Measurements from ENCODE around the gene DAAM1.

Gene DAAM1

DNA sequence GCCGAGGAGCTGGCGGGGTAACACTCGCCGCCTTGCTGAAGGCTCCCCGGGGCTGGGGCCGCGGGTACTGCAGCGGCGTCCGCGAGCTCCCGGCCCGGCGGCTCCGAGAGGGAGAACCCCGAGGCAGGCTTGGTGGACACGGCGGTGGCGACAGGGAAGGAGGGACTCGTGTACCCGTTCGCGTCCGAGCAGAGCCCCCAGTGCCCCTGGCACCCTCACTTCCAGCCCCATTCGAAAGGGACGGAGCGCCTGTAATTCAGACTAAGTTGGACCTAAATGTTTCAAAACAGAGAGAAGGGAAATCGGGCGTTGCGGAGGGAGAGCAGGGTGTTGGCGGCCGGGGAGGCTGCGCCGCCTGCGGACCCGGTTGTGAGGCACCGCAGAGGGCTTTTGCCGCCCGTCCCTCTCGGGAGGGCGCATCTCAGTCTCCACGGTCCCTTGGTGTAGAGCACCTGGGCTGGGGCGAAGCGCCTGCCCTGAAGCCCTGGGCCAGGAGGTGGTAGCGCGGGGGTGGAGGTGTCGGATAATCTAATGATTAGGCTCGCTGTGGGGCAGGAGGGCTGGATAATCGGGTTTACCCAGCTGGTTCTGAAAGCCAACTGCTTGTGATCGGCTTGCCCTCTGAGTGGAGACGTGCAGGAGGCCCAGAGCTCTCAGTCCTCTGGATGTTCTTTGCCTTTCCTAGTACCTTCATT is 771 bp downstream of the DAAM1 start:
- peak; percentile 38 for DNase-seq

GRCh38 chr14:59189786-59190368 is 1.4 kb downstream of the DAAM1 start:
- DNase-seq = peak; percentile 75

DNA sequence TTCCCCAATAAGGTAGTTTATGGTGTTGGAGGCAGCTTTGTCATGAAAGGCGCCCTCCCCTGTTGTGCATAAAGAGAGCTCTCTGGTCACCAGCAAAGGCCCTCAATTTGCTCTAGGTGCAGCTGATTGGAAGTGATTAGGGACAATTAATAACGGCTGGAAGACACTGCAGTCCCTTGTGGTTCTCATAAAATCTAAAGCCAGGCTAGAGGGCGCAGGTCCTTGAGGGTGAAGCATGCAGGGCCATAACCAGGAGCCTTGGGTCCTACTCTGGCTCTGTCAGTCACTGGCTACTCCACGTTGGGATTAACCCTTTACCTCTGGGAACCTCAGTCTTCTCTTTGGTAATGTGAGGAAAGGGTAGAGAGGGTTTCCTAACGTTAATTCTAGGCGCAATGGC is 1.9 kb downstream of the DAAM1 start:
- DNase-seq = no peak

DNA sequence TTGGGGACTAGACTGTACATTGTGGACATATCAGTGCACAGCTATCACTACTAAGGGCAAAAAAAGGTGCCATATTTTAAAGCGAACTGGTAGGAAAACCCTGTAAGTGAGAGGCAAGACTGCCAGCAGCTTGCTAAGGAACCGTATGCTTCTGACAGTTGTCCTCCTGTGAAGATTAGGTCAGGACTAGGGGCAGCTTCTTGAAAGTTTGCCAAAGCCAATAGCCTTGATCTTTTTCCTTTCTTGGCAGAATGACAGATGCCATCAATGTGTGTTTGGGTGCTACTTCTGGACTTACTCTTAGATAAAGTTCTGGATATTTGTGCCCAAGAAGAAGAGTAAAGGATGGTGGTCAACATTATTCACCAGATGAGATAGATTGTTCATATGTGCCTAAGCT is 7.4 kb downstream of the DAAM1 start:
- DNase-seq = no peak

- no peak for DNase-seq
These were observed 9.3 kb downstream of the DAAM1 start for GRCh38 chr14:59197695-59198262.

DNA sequence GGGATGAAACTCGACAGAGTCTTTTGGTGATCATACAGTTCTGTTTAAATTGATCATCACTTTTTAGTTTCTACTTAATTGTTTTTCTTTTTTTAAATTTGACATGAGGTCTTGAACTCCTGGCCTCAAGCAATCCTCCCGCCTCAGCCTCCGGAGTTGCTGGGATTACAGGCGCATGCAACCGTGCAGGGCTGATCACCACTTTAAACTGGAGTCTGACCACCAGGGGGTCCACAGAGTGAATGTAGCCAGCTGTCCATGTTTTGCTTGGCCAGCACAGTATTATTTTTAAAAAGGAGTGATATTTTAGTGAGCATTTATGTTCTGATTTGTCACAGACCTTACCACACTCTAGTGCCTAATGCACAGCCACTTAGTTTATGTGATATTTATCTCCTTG is 10.7 kb downstream of the DAAM1 start:
- no peak for DNase-seq

DNA sequence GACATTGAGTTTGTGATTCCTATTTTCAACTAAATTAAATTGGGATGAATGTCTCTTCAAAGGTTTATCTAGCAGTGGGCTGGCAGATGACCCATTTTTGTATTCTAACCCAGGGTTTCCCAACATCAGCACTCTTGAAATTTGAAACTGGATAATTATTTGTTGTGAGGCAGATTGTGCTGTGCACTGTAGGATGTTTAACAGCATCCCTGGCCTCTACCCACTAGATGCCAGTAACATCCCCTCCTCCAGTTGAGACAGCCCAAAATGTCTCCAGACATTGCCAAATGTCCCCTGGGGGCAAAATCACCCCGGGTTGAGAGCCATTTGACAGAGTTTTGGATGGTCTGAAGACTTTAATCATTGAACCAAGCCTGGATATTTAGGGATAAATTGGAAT is 11.1 kb downstream of the DAAM1 start:
- DNase-seq = no peak

GRCh38 chr14:59200195-59200594 is 11.7 kb downstream of the DAAM1 start:
- no peak for DNase-seq

GRCh38 chr14:59202031-59202430 is 13.6 kb downstream of the DAAM1 start:
- no peak for DNase-seq

DNA sequence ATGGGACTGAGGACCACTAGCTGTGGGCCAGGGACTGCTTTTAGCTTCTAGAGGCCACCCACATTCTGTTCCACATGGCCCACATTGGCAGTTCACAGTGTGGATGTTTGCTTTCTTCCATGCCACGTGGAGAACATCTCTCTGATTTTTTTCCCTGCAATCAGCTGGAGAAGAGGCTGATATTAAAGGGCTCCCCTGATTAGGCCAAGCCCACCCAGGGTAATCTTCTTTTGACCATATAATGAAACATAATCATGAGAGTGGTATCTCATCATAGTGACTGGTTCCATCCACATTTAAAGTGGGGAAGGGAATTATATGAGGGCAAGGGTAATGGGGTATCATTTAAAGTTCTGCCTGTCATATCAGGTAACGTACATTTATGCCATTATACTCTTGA is 15.8 kb downstream of the DAAM1 start:
- no peak for DNase-seq

DNA sequence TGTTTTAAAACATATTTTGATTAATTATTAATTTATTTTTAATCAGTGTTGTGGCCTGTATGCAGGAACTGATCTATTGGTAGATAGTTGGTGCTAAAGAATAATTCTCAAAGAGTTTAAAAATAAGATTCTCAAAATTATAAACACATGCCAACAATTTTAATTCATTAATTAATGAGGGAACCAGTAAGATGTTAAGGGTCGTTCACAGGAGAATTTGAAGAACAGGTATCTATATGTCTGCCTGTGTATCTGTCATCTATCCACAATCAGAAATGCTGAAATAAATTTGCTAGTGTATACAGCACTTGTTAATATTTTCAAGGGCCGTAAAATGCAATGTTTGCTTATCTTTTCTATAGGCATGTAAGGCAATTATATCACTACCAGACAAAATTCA is 18.4 kb downstream of the DAAM1 start:
- no peak for DNase-seq

- DNase-seq = no peak
These were observed 19.1 kb downstream of the DAAM1 start for GRCh38 chr14:59207506-59207933.

DNA sequence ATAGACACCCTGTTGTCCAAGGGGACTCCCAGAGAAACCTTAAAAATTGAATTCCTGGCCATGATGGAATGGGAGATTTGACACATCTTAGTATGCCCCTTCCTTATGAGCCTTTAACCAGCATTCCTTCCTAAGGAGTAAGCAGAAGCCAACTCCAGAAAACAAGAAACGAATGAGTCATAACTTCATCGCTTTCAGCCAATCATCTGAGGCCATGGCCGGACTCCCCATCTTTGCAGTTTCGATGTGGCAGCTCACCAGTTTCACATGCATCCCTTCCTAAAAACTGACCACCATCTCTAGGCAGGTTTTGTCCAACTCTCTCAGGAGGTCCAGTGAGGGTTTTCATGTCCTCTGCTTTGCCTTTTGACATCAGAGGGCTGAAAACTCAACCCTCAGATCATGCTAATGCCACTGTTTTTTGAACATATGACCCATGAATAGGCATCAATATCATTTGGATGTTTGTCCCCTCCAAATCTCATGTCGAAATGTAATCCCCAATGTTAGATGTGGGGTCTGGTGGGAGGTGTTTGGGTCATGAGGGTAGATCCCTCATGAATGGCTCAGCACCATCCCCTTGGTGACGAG is 19.9 kb downstream of the DAAM1 start:
- no peak for DNase-seq

- DNase-seq = no peak
These were observed 20.5 kb downstream of the DAAM1 start for GRCh38 chr14:59208954-59209353.

DNA sequence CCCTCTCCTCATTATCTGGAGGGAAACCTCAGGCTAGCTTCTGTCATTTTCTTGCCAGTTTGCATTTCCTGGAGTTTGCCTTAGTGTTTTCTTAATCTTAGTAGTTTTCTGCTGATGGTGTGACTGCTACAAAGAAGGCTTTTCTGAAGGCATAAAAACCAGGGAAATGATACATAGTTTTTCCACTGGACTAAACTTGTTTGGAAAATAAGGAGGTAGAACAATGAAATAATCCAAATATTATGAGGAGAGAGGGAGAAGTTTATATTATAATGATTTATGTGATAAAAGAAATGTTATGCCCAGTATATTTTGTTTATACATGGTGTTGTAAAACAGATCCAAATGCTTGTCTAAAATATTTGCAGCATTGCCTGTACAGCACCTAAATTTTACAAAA is 22.2 kb downstream of the DAAM1 start:
- no peak for DNase-seq

DNA sequence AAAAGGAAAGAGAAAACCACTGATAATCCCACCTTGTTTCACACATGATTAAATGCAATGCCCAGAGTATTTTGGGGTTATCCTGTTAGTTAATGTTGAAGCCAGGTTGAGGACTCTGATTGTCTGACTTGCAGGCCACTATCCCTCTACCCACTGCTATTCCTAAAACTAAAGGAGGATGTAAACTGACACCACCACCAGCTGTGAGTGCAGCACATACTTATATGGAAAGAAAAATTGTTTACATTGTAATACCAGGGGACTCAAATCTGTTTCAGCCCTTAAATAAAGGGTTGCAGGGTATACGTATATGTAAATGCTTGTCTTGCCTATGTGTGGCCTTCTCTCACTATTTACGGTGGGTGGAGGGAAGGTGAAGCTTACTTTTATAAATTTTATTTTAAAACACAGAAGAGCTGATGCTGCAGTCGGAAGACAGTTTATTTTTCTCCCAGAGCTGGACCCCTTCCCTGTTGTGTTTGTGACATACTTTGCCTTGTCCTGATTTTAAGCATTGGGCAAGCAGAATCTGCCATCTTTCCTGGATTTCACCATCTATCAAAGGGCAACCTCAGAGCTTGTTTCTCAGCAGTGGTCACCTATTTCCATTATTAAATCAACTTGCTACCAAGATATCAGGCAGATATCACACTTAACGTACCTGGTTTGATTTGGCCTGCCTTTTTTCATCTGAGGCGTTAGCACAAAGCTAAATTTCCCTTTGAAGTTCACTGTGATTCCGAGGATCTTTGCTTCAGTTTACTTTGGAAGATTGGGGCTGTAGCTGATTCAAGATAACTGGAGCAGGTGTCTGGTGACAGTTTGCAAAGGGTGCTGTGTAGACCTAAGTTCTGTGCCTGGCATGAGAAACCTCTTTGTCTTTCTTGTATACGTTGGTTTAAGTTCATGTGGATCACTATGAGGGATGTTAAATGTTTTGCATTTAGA is 25.2 kb downstream of the DAAM1 start:
- no peak for DNase-seq

DNA sequence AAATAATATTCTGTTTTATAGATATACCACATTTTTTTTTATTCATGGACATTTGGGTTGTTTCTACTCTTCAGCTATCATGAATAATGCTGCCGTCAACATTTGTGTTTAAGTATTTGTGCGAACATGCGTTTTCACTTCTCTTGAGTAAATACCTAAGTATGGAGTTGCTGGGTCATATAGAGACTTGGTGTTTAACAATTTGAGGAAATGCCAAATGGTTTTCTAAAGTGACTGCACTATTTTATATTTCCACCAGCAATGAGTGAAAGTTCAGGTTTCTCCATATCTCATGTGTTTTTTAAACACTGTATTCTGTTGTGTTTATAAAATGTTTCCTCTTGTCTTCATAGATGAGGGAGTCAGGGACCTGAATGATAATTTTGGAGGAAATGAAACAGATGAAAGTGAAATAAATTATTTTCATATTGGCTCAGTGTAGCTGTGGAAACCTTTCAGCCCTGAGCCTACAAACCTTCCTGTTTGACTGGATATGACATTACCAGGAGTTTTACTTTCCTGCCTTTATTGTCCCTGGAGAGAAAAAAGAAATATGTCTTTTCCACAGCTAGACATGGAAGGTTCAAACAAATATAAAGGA is 26.3 kb downstream of the DAAM1 start:
- DNase-seq = no peak

DNA sequence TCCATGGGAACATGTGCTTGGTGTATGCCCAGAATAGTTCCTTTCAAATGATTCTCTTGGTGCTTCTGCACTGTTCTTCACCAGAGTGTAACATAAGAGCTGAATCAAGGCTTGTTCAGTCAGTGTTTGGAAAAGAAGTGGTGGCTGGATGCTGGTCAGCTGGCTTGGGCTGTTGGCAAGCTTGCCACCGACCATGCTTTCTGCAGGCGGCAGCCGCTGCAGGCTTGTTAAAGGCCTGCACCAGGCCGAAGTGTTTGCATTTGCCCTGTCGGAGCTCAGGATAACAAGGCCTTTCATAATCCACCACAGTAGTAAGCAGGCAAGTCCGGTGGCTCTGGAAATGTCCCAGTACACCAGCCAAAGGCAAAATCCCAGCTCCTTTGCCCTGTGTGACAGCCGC is 26.9 kb downstream of the DAAM1 start:
- DNase-seq = no peak

GRCh38 chr14:59215757-59216156 is 27.3 kb downstream of the DAAM1 start:
- no peak for DNase-seq

DNA sequence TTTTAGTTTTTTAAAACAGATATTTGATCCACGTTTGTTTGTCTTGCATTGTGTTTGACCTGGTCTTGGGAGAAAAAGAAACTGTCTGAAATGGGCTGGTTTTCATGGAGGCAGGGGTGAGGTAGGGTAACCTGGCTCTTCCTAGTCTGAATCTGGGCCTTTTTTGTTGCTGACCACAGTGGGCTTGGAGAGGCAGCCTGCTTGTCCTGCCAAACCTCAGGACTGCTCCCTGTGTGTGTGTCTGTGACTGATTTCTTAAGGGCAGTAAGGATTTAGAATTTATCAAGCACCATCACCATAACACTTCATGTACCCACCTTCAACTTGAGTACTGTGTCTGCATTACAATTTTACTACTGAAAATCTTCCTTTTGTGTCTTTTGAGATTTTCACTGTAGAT is 28.5 kb downstream of the DAAM1 start:
- no peak for DNase-seq

DNA sequence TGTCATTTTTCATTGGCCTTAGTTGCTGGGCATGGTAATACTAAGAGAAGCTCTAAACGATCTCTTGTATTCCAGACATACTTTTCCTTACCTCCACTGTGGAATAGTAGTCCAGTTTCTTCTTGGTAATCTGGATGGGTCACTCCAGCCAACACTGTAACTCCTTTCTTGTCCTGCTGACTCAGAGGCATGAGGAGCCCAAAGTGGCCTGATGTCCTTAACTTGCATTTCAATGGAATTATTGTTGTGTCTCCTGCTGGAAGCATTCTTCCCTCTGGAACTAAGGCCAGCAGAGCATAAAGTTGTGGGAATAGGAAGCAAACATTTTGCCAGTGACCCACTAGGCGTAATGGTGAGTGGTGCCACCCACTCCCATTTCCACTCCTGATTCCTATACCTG is 33.1 kb downstream of the DAAM1 start:
- DNase-seq = no peak

GRCh38 chr14:59224341-59224740 is 35.9 kb downstream of the DAAM1 start:
- DNase-seq = no peak

DNA sequence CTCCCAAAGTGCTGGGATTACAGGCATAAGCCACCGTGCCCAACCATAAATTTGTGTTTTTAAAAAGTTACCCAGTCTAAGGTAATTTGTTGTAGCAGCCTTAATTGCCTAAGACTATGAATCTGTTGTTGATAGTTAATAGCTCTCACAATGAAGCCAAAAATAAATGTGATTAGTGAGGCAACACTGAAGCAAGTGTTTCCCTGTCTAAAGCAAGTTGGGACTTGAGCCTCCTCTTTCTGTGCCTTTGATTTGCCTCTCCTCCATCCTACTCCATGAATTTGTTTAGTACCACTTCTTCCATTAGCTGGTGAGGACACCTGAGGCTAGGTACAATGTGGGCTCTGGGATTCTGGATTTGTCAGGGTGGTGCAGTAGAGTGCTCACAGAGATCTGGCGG is 36.8 kb downstream of the DAAM1 start:
- no peak for DNase-seq

All from activated naive CD4-positive, alpha-beta T cell treated with Interleukin-2 at 50 U/mL for 16 hours (primary cell).